Panc1 (cell line): ENCODE data around the gene EFTUD2.

Experiments used
- CTCF ChIP-seq: fragments of 450-650 bp; IDR thresholded peaks from 2 replicates; pipeline ENCODE4 v1.5.1; 2017; ENCODE audit warnings: mild to moderate bottlenecking
- POLR2AphosphoS5 ChIP-seq: IDR thresholded peaks from 2 replicates; pipeline ENCODE4 v1.6.1; 2012; ENCODE audit warnings: mild to moderate bottlenecking, low read depth, low read length, moderate library complexity
- REST ChIP-seq, 2 experiments: IDR thresholded peaks; 2 replicates each; pipeline ENCODE4 v1.6.1; 2011 to 2012; ENCODE audit warnings: low read depth in 2 of 2, control low read depth in 1 of 2, low read length in 1 of 2, mild to moderate bottlenecking in 1 of 2, moderate library complexity in 1 of 2; ENCODE audit not compliant: insufficient read depth in 1 of 2
- SIN3A ChIP-seq: IDR thresholded peaks from 2 replicates; pipeline ENCODE4 v1.6.1; 2012; ENCODE audit warnings: low read depth, mild to moderate bottlenecking, low read length, moderate library complexity, borderline replicate concordance; ENCODE audit not compliant: insufficient read depth
- TCF7L2 ChIP-seq: IDR thresholded peaks from 2 replicates; pipeline ENCODE4 v1.6.1; 2011; ENCODE audit warnings: mild to moderate bottlenecking, low read depth, low read length, inconsistent platforms

GRCh38 chr17:44844390-44844830, 54.8 kb downstream of the EFTUD2 start:
- TF ChIP-seq TCF7L2 (no peak), CTCF (no peak), POLR2AphosphoS5 (no peak), SIN3A (no peak), REST (IDR thresholded peaks at IDR 0.05; ENCODE audit: insufficient read depth in 1 of 2, low read depth in 2 of 2, low read length in 1 of 2) (no peak)
